Measurements from ENCODE around the gene FMNL2.
A peak's percentile ranks its signal among the peaks of the same experiment; 100 is the strongest.

Gene FMNL2

GRCh38 chr2:152623775-152624174 lies 288.8 kb downstream of the FMNL2 start:
- no peak for DNase-seq

- no peak for DNase-seq
Observed at GRCh38 chr2:152624805-152625204, 289.8 kb downstream of the FMNL2 start.

GRCh38 chr2:152626911-152627339 lies 292.0 kb downstream of the FMNL2 start:
- no peak for DNase-seq

GRCh38 chr2:152627351-152627957 lies 292.5 kb downstream of the FMNL2 start:
- DNase-seq = no peak

DNA sequence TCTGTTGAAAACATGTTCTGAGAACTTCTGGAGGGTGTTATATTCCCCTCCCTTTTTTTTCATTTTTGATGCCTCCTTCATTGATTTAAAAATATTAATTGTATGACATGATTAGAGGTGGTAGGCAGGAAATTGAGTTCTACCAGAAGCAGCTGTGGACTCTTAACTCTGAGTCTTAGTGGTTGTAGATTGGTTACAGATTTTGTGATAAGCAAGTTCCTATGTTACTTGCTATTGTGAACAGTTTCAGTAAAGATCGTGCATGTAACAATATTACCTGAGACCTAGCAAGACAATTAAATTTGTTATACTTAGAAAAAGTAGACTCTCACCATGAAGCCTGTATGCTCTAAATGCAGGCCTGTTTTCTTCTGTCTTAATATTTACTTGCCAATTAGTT lies 294.2 kb downstream of the FMNL2 start:
- DNase-seq = no peak

DNA sequence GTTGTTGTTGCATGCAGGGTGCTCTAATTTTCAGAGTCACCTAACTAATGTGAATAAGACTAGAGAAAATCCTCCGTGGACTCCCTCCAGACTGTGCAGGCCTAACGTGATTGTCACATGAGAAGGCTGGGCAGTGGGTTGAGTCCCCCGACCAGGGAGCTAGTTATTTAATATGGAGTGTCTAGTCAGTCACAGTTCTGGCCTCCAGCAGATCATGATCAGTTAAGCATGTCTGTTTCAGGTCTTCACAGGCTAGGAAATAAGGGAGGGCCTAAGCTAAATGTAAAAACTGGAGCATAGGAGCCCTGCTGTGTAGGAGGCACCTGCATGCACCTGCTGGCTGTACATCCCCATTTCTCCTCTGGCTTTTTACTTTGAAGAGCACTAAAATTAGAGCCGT lies 295.5 kb downstream of the FMNL2 start:
- DNase-seq = no peak

- no peak for DNase-seq
Observed at GRCh38 chr2:152632736-152633135, 297.8 kb downstream of the FMNL2 start.

DNA sequence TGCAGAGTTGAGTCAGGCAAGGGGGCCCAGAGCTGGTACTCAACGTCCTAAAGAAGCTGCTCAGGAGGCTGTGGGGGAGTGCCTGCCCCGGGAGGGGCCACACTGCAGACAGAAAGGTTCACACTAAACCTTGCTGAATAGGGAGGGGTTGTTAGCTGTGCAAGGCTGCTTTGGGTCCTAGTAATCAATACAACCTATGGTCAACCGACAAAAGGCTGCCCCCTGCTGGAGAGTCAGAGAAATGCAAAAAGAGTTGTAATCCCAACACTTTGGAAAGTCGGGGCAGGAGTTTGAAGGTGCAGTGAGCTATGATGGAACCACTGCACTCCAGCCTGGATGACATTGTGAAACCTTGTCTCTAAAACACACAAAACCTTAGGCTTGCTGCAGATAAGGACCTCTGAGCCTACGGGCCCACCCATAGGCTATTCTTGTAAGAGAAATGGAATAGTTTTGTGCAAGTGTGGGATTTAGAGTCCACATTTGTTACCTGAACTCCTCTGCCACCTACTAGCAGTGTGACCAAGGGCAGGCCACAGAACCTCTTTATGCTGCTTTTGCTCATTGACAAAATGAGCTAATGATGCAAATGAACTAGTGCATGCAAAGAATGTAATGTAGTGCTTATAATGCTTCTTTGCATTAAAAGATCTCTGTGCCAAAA lies 300.8 kb downstream of the FMNL2 start:
- peak; percentile 39 to 62 for DNase-seq

GRCh38 chr2:152637251-152637650 lies 302.3 kb downstream of the FMNL2 start:
- DNase-seq = no peak

DNA sequence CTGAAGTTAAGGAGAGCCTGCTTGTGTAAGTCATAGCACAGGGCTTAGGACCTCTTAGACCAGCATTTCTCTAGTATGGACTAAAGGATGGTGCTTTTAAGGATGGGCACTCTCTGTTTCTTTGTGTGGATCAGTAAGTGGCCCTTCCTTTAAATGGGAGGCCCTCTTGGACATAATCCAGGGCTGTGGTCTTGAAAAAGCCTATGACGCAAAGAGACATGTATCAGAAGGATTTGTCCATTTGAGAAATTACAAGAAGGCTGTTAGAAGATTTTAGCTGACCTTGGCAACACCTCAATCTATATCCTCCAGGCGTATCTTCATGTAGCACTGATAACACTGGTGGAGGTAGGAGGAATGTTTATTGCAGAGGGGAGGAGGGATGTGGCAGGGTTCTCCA lies 303.1 kb downstream of the FMNL2 start:
- no peak for DNase-seq

GRCh38 chr2:152638590-152638989 lies 303.6 kb downstream of the FMNL2 start:
- DNase-seq = no peak

GRCh38 chr2:152644189-152644873 lies 309.4 kb downstream of the FMNL2 start:
- DNase-seq = no peak

DNA sequence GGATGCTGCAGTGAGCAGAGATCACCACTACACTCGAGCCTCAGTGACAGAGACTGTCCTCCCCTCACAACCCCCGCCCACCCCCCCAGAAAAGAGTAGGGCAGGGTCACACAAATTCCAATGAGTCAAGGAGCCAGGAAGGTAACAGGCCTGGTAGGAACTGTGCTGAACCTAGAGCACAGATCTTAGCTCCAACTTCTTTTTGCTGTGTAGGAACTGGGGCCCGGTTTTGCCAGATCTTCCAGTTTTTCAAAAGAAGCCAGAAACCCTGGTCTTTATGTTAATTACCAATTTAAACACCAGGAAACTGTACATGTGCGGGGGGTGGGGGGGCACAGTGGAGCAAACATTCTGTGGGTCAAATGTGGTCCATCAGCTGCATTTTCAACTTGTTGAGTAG lies 311.3 kb downstream of the FMNL2 start:
- no peak for DNase-seq

DNA sequence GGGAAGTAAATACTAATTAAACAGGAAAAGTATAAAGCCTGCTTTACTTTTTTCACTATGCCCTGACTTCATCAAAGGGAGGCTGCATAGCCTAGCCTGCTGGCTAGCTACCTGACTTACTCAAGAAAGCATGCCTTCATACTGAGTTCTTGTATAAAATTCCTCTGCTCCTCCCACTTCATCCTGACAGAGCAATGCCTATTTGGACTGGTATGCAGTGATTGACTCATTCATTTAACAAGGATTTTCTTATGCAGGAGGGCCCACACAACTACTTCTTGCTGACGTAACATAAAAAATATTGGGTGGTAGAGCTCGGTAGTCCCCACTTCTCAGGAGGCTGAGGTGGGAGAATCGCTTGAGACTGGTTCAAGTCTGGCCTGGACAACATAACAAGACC lies 311.8 kb downstream of the FMNL2 start:
- no peak for DNase-seq

DNA sequence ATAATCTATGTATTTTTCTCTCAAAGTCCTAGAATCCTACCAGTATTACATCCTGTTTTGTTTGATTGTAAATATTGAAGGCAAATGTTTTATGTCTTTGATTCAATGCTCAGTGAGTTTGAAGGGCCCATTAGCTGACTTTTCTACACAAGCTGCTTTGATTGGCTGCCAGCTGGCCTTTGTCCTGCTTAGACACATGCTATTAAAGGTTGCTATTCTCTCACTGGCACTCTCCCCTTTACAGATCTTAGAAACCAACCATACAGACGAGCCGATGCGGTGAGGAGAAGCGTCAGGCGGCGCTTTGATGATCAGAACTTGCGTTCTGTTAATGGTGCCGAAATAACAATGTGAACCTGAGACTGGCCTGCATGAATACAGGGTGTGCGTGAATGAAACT lies 312.6 kb downstream of the FMNL2 start:
- DNase-seq = no peak

DNA sequence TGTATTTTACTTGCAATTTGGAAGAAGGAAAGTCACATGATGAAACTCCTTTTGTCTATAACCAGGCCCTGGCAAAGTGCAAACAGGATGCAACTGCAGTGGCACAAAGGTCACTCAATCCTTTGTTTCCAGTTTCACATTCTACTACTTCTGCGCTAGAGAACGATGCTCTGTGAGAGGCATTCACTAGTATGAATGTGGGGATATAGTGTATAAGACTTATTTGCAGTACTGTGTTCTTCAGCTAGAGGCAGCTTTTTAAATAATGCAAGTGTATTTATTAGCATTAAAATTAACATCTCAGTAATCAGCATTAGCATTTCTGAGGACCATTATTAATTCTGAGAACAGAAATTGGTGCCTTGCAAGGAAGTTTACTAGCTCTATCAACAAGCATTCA lies 313.4 kb downstream of the FMNL2 start:
- DNase-seq = no peak

DNA sequence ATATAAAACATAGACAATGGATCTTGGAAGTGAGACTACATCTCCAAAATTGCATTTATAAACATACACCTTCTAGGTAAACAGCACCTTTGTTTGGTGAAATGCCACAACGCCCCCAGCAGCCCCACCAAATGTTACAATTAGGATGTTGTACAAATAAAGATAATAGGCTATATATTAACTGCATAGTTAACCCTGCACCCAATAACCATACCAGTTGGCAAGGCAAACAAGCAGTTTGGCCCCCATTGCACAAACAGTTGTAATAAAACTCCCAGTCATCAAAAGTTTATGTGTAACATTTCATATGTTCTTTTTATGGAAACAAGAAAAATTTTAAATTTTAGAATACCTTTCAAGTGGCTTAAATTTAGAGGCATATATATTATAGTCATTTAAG lies 315.0 kb downstream of the FMNL2 start:
- no peak for DNase-seq

GRCh38 chr2:152650768-152651371 lies 315.9 kb downstream of the FMNL2 start:
- DNase-seq = no peak

GRCh38 chr2:152651834-152652233 lies 316.9 kb downstream of the FMNL2 start:
- DNase-seq = no peak

DNA sequence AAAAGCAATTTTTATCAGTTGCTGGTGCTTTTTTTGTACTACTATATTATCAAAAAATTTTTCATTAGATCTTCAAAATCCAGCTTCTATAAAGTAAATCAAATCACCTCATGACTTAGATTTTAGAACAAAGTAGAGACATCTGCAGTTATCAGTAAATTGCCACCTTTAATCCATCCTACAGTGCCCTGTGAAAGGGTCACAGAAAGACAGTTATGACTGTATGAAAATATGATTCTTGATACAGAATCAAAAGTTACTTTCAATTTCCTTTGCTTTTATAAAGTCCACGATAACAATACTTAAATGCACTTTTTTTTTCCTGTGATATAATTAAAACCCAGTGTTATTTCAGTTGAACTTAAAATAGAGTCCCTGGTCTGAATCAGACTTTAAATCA lies 320.9 kb downstream of the FMNL2 start:
- DNase-seq = no peak

GRCh38 chr2:152657043-152657442 lies 322.1 kb downstream of the FMNL2 start:
- no peak for DNase-seq

GRCh38 chr2:152658221-152658620 lies 323.2 kb downstream of the FMNL2 start:
- DNase-seq = no peak

DNA sequence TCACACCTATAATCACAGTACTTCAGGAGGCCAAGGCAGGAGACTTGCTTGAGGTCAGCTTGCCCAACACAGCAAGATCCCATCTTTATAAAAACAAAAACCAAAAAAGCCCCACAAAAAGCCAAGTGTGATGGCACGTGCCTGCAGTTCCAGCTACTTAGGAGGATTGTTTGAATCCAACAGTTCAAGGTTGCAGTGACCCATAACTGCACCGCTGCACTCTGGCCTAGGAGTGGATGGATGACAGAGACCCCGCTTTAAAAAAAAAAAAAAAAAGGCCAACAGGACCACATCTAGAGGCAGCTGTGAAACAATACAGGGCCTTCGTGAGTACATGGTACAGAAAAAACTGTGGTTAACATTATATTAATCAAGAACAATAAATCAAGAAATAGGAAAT lies 326.1 kb downstream of the FMNL2 start:
- DNase-seq = no peak

DNA sequence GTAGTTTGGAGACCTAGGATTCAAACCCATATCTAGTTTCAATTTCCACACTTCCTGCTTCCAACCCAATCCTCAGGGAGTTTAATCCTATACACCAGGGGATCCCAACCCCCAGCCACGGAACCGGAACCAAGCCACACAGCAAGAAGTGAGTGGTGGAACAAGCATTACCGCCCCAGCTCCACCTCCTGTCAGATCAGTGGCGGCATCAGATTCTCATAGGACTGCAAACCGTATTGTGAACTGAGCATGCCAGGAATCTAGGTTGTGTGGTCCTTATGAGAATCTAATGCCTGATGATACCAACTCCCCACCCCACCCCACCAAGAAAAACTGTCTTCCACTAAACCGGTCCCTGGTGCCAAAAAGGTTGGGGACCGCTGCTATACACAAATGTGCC lies 329.8 kb downstream of the FMNL2 start:
- DNase-seq = no peak

Data from stimulated activated CD4-positive, alpha-beta T cell treated with anti-CD3 and anti-CD28 coated beads, Interleukin-4, amount 100 ng/mL, for 4 hours (primary cell).